Stimulated activated naive CD8-positive, alpha-beta T cell treated with anti-CD3 and anti-CD28 coated beads, Interleukin-15, amount 100 ng/mL, for 72 hours (primary cell): Measurements from ENCODE around the gene ARHGEF39.

Experiments
- ATAC-seq: fragments of 150-1000 bp; cut with Tn5 transposase; 2 replicates; pipeline ENCODE4 v1.10.0; 2021; ENCODE audit warnings: mild to moderate bottlenecking, moderate library complexity
- DNase-seq, 2 donors: peaks; one replicate each; pipeline ENCODE4 v3.0.0; 2021 to 2022
- H3K27ac Mint-ChIP-seq, 2 donors: one replicate each; pipeline ENCODE4 v1.8.0; 2022; ENCODE audit warnings: mild to moderate bottlenecking in 2 of 2, mixed read lengths in 2 of 2, moderate library complexity in 2 of 2
- H3K27me3 Mint-ChIP-seq: one replicate; pipeline ENCODE4 v1.8.0; 2022; ENCODE audit warnings: mixed read lengths
- H3K4me1 Mint-ChIP-seq: one replicate; pipeline ENCODE4 v1.8.0; 2022; ENCODE audit warnings: mild to moderate bottlenecking, mixed read lengths
- H3K4me3 Mint-ChIP-seq, 2 donors: one replicate each; pipeline ENCODE4 v1.8.0; 2022; ENCODE audit warnings: mild to moderate bottlenecking in 2 of 2, mixed read lengths in 2 of 2, moderate library complexity in 1 of 2
- H3K9me3 Mint-ChIP-seq, 2 donors: one replicate each; pipeline ENCODE4 v1.8.0; 2022; ENCODE audit warnings: mixed read lengths in 2 of 2

The ARHGEF39 gene

GRCh38 chr9:35685506-35685905, 20.5 kb upstream of the ARHGEF39 start:
- no peak overlapping the region for H3K4me3 Mint-ChIP-seq
- DNase-seq (no peak), ATAC-seq (no peak)
- no peaks in the 10 kb centered on the region for H3K27me3 Mint-ChIP-seq
- peaks cover 29% of the 10 kb centered on the region for H3K4me1 Mint-ChIP-seq
- H3K27ac Mint-ChIP-seq = no peak overlapping the region
- no peaks in the 10 kb centered on the region for H3K9me3 Mint-ChIP-seq

- ATAC-seq (no peak), DNase-seq (no peak)
- Mint-ChIP-seq H3K4me3 (no peak overlapping the region), H3K4me1 (peaks cover 24% of the 10 kb centered on the region), H3K27ac (no peak overlapping the region), H3K27me3 (no peaks in the 10 kb centered on the region), H3K9me3 (no peaks in the 10 kb centered on the region)
These were observed 19.9 kb upstream of the ARHGEF39 start for GRCh38 chr9:35684921-35685320.

- no peak for DNase-seq
- Mint-ChIP-seq H3K4me3 (no peak overlapping the region), H3K27ac (no peak overlapping the region), H3K9me3 (no peaks in the 10 kb centered on the region), H3K4me1 (peaks cover 11% of the 10 kb centered on the region), H3K27me3 (no peaks in the 10 kb centered on the region)
- no peak for ATAC-seq
These were observed 18.3 kb upstream of the ARHGEF39 start for GRCh38 chr9:35683323-35683722.

GRCh38 chr9:35682520-35683315, 17.7 kb upstream of the ARHGEF39 start:
- no peak overlapping the region for H3K4me3 Mint-ChIP-seq
- H3K27me3 Mint-ChIP-seq = no peaks in the 10 kb centered on the region
- peak overlapping the region in 1 of 2 donors; percentile 27 for H3K27ac Mint-ChIP-seq
- ATAC-seq (no peak), DNase-seq (no peak)
- H3K9me3 Mint-ChIP-seq = no peaks in the 10 kb centered on the region
- H3K4me1 Mint-ChIP-seq = peaks cover 6% of the 10 kb centered on the region

GRCh38 chr9:35682051-35682450, 17.1 kb upstream of the ARHGEF39 start:
- peak overlapping the region in 1 of 2 donors; percentile 27 for H3K27ac Mint-ChIP-seq
- ATAC-seq (no peak), DNase-seq (no peak)
- H3K9me3 Mint-ChIP-seq = no peaks in the 10 kb centered on the region
- no peaks in the 10 kb centered on the region for H3K27me3 Mint-ChIP-seq
- no peak overlapping the region for H3K4me3 Mint-ChIP-seq
- H3K4me1 Mint-ChIP-seq = no peaks in the 10 kb centered on the region

- no peak for DNase-seq
- no peaks in the 10 kb centered on the region for H3K9me3 Mint-ChIP-seq
- no peak for ATAC-seq
- no peaks in the 10 kb centered on the region for H3K27me3 Mint-ChIP-seq
- H3K27ac Mint-ChIP-seq = no peak overlapping the region
- H3K4me1 Mint-ChIP-seq = peaks cover 2% of the 10 kb centered on the region
- H3K4me3 Mint-ChIP-seq = no peak overlapping the region
These were observed 16.5 kb upstream of the ARHGEF39 start for GRCh38 chr9:35681341-35682002.

- Mint-ChIP-seq H3K4me3 (no peak overlapping the region), H3K27ac (no peak overlapping the region), H3K9me3 (no peaks in the 10 kb centered on the region), H3K4me1 (peaks cover 7% of the 10 kb centered on the region), H3K27me3 (no peaks in the 10 kb centered on the region)
- ATAC-seq = no peak
- DNase-seq = no peak
These were observed 15.5 kb upstream of the ARHGEF39 start for GRCh38 chr9:35680331-35681105.

GRCh38 chr9:35679766-35680330, 14.9 kb upstream of the ARHGEF39 start:
- no peak for DNase-seq
- ATAC-seq = no peak
- no peak overlapping the region for H3K4me3 Mint-ChIP-seq
- H3K27me3 Mint-ChIP-seq = peaks cover under 1% of the 10 kb centered on the region
- no peak overlapping the region for H3K27ac Mint-ChIP-seq
- peaks cover 8% of the 10 kb centered on the region for H3K4me1 Mint-ChIP-seq
- no peaks in the 10 kb centered on the region for H3K9me3 Mint-ChIP-seq

- DNase-seq (no peak), ATAC-seq (no peak)
- Mint-ChIP-seq H3K27me3 (peaks cover 8% of the 10 kb centered on the region), H3K4me1 (peaks cover 16% of the 10 kb centered on the region), H3K4me3 (no peak overlapping the region), H3K9me3 (no peaks in the 10 kb centered on the region), H3K27ac (no peak overlapping the region)
These were observed 14.1 kb upstream of the ARHGEF39 start for GRCh38 chr9:35679091-35679490.

GRCh38 chr9:35675732-35676392, 10.9 kb upstream of the ARHGEF39 start:
- H3K27me3 Mint-ChIP-seq = peaks cover 10% of the 10 kb centered on the region
- DNase-seq (peak; percentile 46 to 62), ATAC-seq (peak; percentile 86)
- H3K4me1 Mint-ChIP-seq = peaks cover 17% of the 10 kb centered on the region
- peak overlapping the region; percentile 88 to 90 for H3K27ac Mint-ChIP-seq
- H3K9me3 Mint-ChIP-seq = no peaks in the 10 kb centered on the region
- peak overlapping the region; percentile 74 to 81 for H3K4me3 Mint-ChIP-seq

GRCh38 chr9:35675204-35675603, 10.2 kb upstream of the ARHGEF39 start:
- no peak for DNase-seq
- Mint-ChIP-seq H3K9me3 (no peaks in the 10 kb centered on the region), H3K27ac (peak overlapping the region; percentile 57 to 75), H3K4me1 (peaks cover 17% of the 10 kb centered on the region), H3K4me3 (peak overlapping the region; percentile 74 to 81), H3K27me3 (peaks cover 10% of the 10 kb centered on the region)
- peak; percentile 31 for ATAC-seq

- peaks cover 10% of the 10 kb centered on the region for H3K27me3 Mint-ChIP-seq
- H3K4me3 Mint-ChIP-seq = no peak overlapping the region
- H3K9me3 Mint-ChIP-seq = no peaks in the 10 kb centered on the region
- DNase-seq (no peak), ATAC-seq (no peak)
- peaks cover 17% of the 10 kb centered on the region for H3K4me1 Mint-ChIP-seq
- no peak overlapping the region for H3K27ac Mint-ChIP-seq
These were observed 9.0 kb upstream of the ARHGEF39 start for GRCh38 chr9:35674025-35674361.

GRCh38 chr9:35673132-35674024, 8.4 kb upstream of the ARHGEF39 start, which contains the start of gene CA9:
Gene CA9 (plus strand): TSS chr9:35673928. CDS start chr9:35673960, 32 bp downstream.
- Mint-ChIP-seq H3K27ac (peak within 1 kb of the TSS in 1 of 2 donors; percentile 47), H3K4me1 (peaks cover 17% of the 10 kb centered on the region), H3K27me3 (peaks cover 10% of the 10 kb centered on the region), H3K4me3 (peak within 1 kb of the TSS; percentile 0 to 42), H3K9me3 (peaks cover 1% of the 10 kb centered on the region in 2 donors)
- DNase-seq (no peak), ATAC-seq (no peak)
